ENCODE measurements around the gene URI1.
A peak's percentile ranks its signal among the peaks of the same experiment; 100 is the strongest.
"Not testable (repeated sequence)": the region's sequence is repeated elsewhere in the genome, so short reads cannot be mapped to it uniquely, and the experiment has no call there.

Gene URI1

GRCh38 chr19:29940971-29941585, 961 bp upstream of the URI1 start:
- Histone ChIP-seq H3K27ac (ENCODE audit: low read length) (no peak overlapping the region), H3K4me1 (ENCODE audit: control insufficient read depth, insufficient read depth, low read length) (no peaks in the 10 kb centered on the region), H3K27me3 (ENCODE audit: control insufficient read depth, insufficient read depth, low read length) (no peaks in the 10 kb centered on the region), H3K9me3 (ENCODE audit: control insufficient read depth, insufficient read depth, low read length) (no peaks in the 10 kb centered on the region), H3K36me3 (ENCODE audit: control insufficient read depth, insufficient read depth, low read length) (no peaks in the 10 kb centered on the region), H3K4me3 (ENCODE audit: low read length) (no peak overlapping the region)
- DNase-seq (ENCODE audit: low read depth, low spot score) = no peak
- WGBS (ENCODE audit: insufficient coverage, insufficient read length) = no CpG with 5 or more reads among the region's 9 CpGs

- 0 out of 2 replicates have a peak, but pooled peaks cover 1% of the 10 kb centered on the region for H3K4me1 ChIP-seq (ENCODE audit: control insufficient read depth, insufficient read depth, low read length)
- H3K4me3 ChIP-seq (ENCODE audit: low read length) = peak overlapping the region; percentile 89; the same call in 1 of the 2 replicates
- no peaks in the 10 kb centered on the region for H3K27me3 ChIP-seq (ENCODE audit: control insufficient read depth, insufficient read depth, low read length)
- WGBS (ENCODE audit: insufficient coverage, insufficient read length) = no CpG with 5 or more reads among the region's 79 CpGs
- no peaks in the 10 kb centered on the region for H3K9me3 ChIP-seq (ENCODE audit: control insufficient read depth, insufficient read depth, low read length)
- no peaks in the 10 kb centered on the region for H3K36me3 ChIP-seq (ENCODE audit: control insufficient read depth, insufficient read depth, low read length)
- DNase-seq (ENCODE audit: low read depth, low spot score) = no peak
- no peak overlapping the region for H3K27ac ChIP-seq (ENCODE audit: low read length)
Measured at GRCh38 chr19:29942404-29943261, 594 bp downstream of the URI1 start.

- DNase-seq (ENCODE audit: low read depth, low spot score) = no peak
- no CpG with 5 or more reads among the region's 8 CpGs for WGBS (ENCODE audit: insufficient coverage, insufficient read length)
- Histone ChIP-seq H3K9me3 (ENCODE audit: control insufficient read depth, insufficient read depth, low read length) (no peaks in the 10 kb centered on the region), H3K27me3 (ENCODE audit: control insufficient read depth, insufficient read depth, low read length) (no peaks in the 10 kb centered on the region), H3K27ac (ENCODE audit: low read length) (no peak overlapping the region), H3K36me3 (ENCODE audit: control insufficient read depth, insufficient read depth, low read length) (no peaks in the 10 kb centered on the region), H3K4me1 (ENCODE audit: control insufficient read depth, insufficient read depth, low read length) (0 out of 2 replicates have a peak, but pooled peaks cover 1% of the 10 kb centered on the region), H3K4me3 (ENCODE audit: low read length) (no peak overlapping the region)
Measured at GRCh38 chr19:29943615-29944014, 1.6 kb downstream of the URI1 start.

- no peak overlapping the region for H3K27ac ChIP-seq (ENCODE audit: low read length)
- no peaks in the 10 kb centered on the region for H3K36me3 ChIP-seq (ENCODE audit: control insufficient read depth, insufficient read depth, low read length)
- H3K4me1 ChIP-seq (ENCODE audit: control insufficient read depth, insufficient read depth, low read length) = 0 out of 2 replicates have a peak, but pooled peaks cover 1% of the 10 kb centered on the region
- no peak for DNase-seq (ENCODE audit: low read depth, low spot score)
- no peaks in the 10 kb centered on the region for H3K27me3 ChIP-seq (ENCODE audit: control insufficient read depth, insufficient read depth, low read length)
- H3K4me3 ChIP-seq (ENCODE audit: low read length) = no peak overlapping the region
- H3K9me3 ChIP-seq (ENCODE audit: control insufficient read depth, insufficient read depth, low read length) = no peaks in the 10 kb centered on the region
- WGBS (ENCODE audit: insufficient coverage, insufficient read length) = no CpG with 5 or more reads among the region's 8 CpGs
Measured at GRCh38 chr19:29944390-29945012, 2.5 kb downstream of the URI1 start.

- WGBS (ENCODE audit: insufficient coverage, insufficient read length) = no CpG with 5 or more reads among the region's 1 CpG
- DNase-seq (ENCODE audit: low read depth, low spot score) = no peak
- H3K36me3 ChIP-seq (ENCODE audit: control insufficient read depth, insufficient read depth, low read length) = no peaks in the 10 kb centered on the region
- H3K4me3 ChIP-seq (ENCODE audit: low read length) = no peak overlapping the region
- no peaks in the 10 kb centered on the region for H3K9me3 ChIP-seq (ENCODE audit: control insufficient read depth, insufficient read depth, low read length)
- no peaks in the 10 kb centered on the region for H3K27me3 ChIP-seq (ENCODE audit: control insufficient read depth, insufficient read depth, low read length)
- H3K4me1 ChIP-seq (ENCODE audit: control insufficient read depth, insufficient read depth, low read length) = 0 out of 2 replicates have a peak, but pooled peaks cover 1% of the 10 kb centered on the region
- H3K27ac ChIP-seq (ENCODE audit: low read length) = no peak overlapping the region
Measured at GRCh38 chr19:29945017-29945416, 3.0 kb downstream of the URI1 start.

GRCh38 chr19:29945433-29945832, 3.4 kb downstream of the URI1 start:
- H3K36me3 ChIP-seq (ENCODE audit: control insufficient read depth, insufficient read depth, low read length) = no peaks in the 10 kb centered on the region
- no peak overlapping the region for H3K27ac ChIP-seq (ENCODE audit: low read length)
- 0 out of 2 replicates have a peak, but pooled peaks cover 1% of the 10 kb centered on the region for H3K4me1 ChIP-seq (ENCODE audit: control insufficient read depth, insufficient read depth, low read length)
- no peaks in the 10 kb centered on the region for H3K27me3 ChIP-seq (ENCODE audit: control insufficient read depth, insufficient read depth, low read length)
- no peaks in the 10 kb centered on the region for H3K9me3 ChIP-seq (ENCODE audit: control insufficient read depth, insufficient read depth, low read length)
- no peak overlapping the region for H3K4me3 ChIP-seq (ENCODE audit: low read length)
- no CpG with 5 or more reads among the region's 4 CpGs for WGBS (ENCODE audit: insufficient coverage, insufficient read length)
- no peak for DNase-seq (ENCODE audit: low read depth, low spot score)

GRCh38 chr19:29946645-29947044, 4.6 kb downstream of the URI1 start:
- Histone ChIP-seq H3K4me1 (ENCODE audit: control insufficient read depth, insufficient read depth, low read length) (0 out of 2 replicates have a peak, but pooled peaks cover 1% of the 10 kb centered on the region), H3K36me3 (ENCODE audit: control insufficient read depth, insufficient read depth, low read length) (no peaks in the 10 kb centered on the region), H3K4me3 (ENCODE audit: low read length) (no peak overlapping the region), H3K9me3 (ENCODE audit: control insufficient read depth, insufficient read depth, low read length) (no peaks in the 10 kb centered on the region), H3K27ac (ENCODE audit: low read length) (no peak overlapping the region), H3K27me3 (ENCODE audit: control insufficient read depth, insufficient read depth, low read length) (no peaks in the 10 kb centered on the region)
- DNase-seq (ENCODE audit: low read depth, low spot score) = no peak
- no CpG with 5 or more reads among the region's 2 CpGs for WGBS (ENCODE audit: insufficient coverage, insufficient read length)

- 0 out of 2 replicates have a peak, but pooled peaks cover 1% of the 10 kb centered on the region for H3K4me1 ChIP-seq (ENCODE audit: control insufficient read depth, insufficient read depth, low read length)
- H3K27ac ChIP-seq (ENCODE audit: low read length) = no peak overlapping the region
- H3K36me3 ChIP-seq (ENCODE audit: control insufficient read depth, insufficient read depth, low read length) = no peaks in the 10 kb centered on the region
- H3K4me3 ChIP-seq (ENCODE audit: low read length) = no peak overlapping the region
- no CpG with 5 or more reads among the region's 2 CpGs for WGBS (ENCODE audit: insufficient coverage, insufficient read length)
- no peak for DNase-seq (ENCODE audit: low read depth, low spot score)
- H3K9me3 ChIP-seq (ENCODE audit: control insufficient read depth, insufficient read depth, low read length) = no peaks in the 10 kb centered on the region
- H3K27me3 ChIP-seq (ENCODE audit: control insufficient read depth, insufficient read depth, low read length) = no peaks in the 10 kb centered on the region
Measured at GRCh38 chr19:29947871-29948270, 5.8 kb downstream of the URI1 start.

GRCh38 chr19:29948759-29949470, 6.9 kb downstream of the URI1 start:
- not testable (repeated sequence) for DNase-seq (ENCODE audit: low read depth, low spot score); H3K27ac ChIP-seq (ENCODE audit: low read length); H3K36me3 ChIP-seq (ENCODE audit: control insufficient read depth, insufficient read depth, low read length)

GRCh38 chr19:29952177-29952576, 10.1 kb downstream of the URI1 start:
- no peak overlapping the region for H3K27ac ChIP-seq (ENCODE audit: low read length)
- no CpG with 5 or more reads among the region's 1 CpG for WGBS (ENCODE audit: insufficient coverage, insufficient read length)
- DNase-seq (ENCODE audit: low read depth, low spot score) = no peak
- no peaks in the 10 kb centered on the region for H3K27me3 ChIP-seq (ENCODE audit: control insufficient read depth, insufficient read depth, low read length)
- no peaks in the 10 kb centered on the region for H3K9me3 ChIP-seq (ENCODE audit: control insufficient read depth, insufficient read depth, low read length)
- no peaks in the 10 kb centered on the region for H3K36me3 ChIP-seq (ENCODE audit: control insufficient read depth, insufficient read depth, low read length)
- H3K4me3 ChIP-seq (ENCODE audit: low read length) = no peak overlapping the region
- 0 out of 2 replicates have a peak, but pooled peaks cover 1% of the 10 kb centered on the region for H3K4me1 ChIP-seq (ENCODE audit: control insufficient read depth, insufficient read depth, low read length)

More at GRCh38 chr19:29948759-29949470, 6.9 kb downstream of the URI1 start:
- not testable (repeated sequence) for H3K9me3 ChIP-seq (ENCODE audit: control insufficient read depth, insufficient read depth, low read length); H3K27me3 ChIP-seq (ENCODE audit: control insufficient read depth, insufficient read depth, low read length); H3K4me3 ChIP-seq (ENCODE audit: low read length); H3K4me1 ChIP-seq (ENCODE audit: control insufficient read depth, insufficient read depth, low read length)
- no CpG with 5 or more reads among the region's 57 CpGs for WGBS (ENCODE audit: insufficient coverage, insufficient read length)
